H1 (cell line): ENCODE measurements around the gene SFMBT2. TPM values are rescaled to one million over a fixed set of nuclear protein-coding genes. Genes with fewer than 3 reads are reported as not detected.

Source experiments
- CTCF ChIA-PET: fragments of 300-600 bp; sonication (Branson Sonifier 250); formaldehyde crosslinking; loops from one replicate; lab custom pipeline; 2021; ENCODE audit not compliant: partially characterized antibody; lab: Charles Lee
- POLR2A ChIA-PET: fragments of 300-600 bp; sonication (Branson Sonifier 250); formaldehyde crosslinking; loops from one replicate; lab custom pipeline; 2021; ENCODE audit warnings: inconsistent platforms; ENCODE audit not compliant: partially characterized antibody; lab: Charles Lee
- DNase-seq, 2 experiments: peaks; one replicate each; pipeline versions ENCODE4 v3.0.0 to v3.0.0-alpha.2; 2010 to 2022; ENCODE audit warnings: low spot score in 2 of 2, low read depth in 1 of 2, mixed read lengths in 1 of 2
- FAIRE-seq: peaks from 2 replicates; lab custom pipeline; 2011; peaks lifted over from hg19 to GRCh38; lab: Jason Lieb, UNC
- H2AFZ ChIP-seq: 2 replicates; pipeline ENCODE4 v1.8.1; 2012; ENCODE audit warnings: low read length, inconsistent platforms
- H2AK5ac ChIP-seq: 2 replicates; pipeline ENCODE4 v1.6.1; 2013; ENCODE audit warnings: low read depth, low read length
- H2BK120ac ChIP-seq: replicated peaks from 2 replicates; pipeline ENCODE3; 2013; ENCODE audit warnings: low read depth, low read length, inconsistent platforms
- H2BK12ac ChIP-seq: 2 replicates; pipeline ENCODE4 v1.6.1; 2013; ENCODE audit warnings: low read depth, low read length
- H2BK15ac ChIP-seq: 2 replicates; pipeline ENCODE4 v1.6.1; 2013; ENCODE audit warnings: low read length
- H2BK20ac ChIP-seq: 2 replicates; pipeline ENCODE4 v1.6.1; 2013; ENCODE audit warnings: low read length
- H2BK5ac ChIP-seq: 2 replicates; pipeline ENCODE4 v1.6.1; 2013; ENCODE audit warnings: low read depth, low read length
- H3K14ac ChIP-seq: 2 replicates; pipeline ENCODE4 v1.6.1; 2013; ENCODE audit warnings: inconsistent platforms; ENCODE audit not compliant: insufficient read length
- H3K18ac ChIP-seq: 2 replicates; pipeline ENCODE4 v1.6.1; 2013; ENCODE audit warnings: low read length; ENCODE audit errors: extremely low read depth
- H3K23ac ChIP-seq: 2 replicates; pipeline ENCODE4 v1.6.1; 2013; ENCODE audit warnings: inconsistent platforms; ENCODE audit not compliant: insufficient read length
- H3K23me2 ChIP-seq: 2 replicates; pipeline ENCODE4 v1.6.1; 2013; ENCODE audit warnings: low read depth, low read length
- H3K27ac ChIP-seq: 2 replicates; pipeline ENCODE4 v1.6.1; 2011; ENCODE audit warnings: low read depth, low read length, inconsistent platforms
- H3K27me3 ChIP-seq, 4 experiments: replicated peaks in 1 of 4; 1 replicate in 1 of 4; 2 replicates in 3 of 4; pipeline versions ENCODE4 v1.6.1 to v1.8.1; 2011 to 2013; ENCODE audit warnings: low read length in 3 of 4, mild to moderate bottlenecking in 3 of 4, inconsistent platforms in 2 of 4, mixed read lengths in 2 of 4, moderate library complexity in 1 of 4; ENCODE audit not compliant: control insufficient read depth in 3 of 4, insufficient read depth in 3 of 4; ENCODE audit errors: extremely low read depth in 1 of 4
- H3K36me3 ChIP-seq, 4 experiments: 2 replicates each; pipeline versions ENCODE4 v1.6.1 to v1.8.1; 2011 to 2013; ENCODE audit warnings: mild to moderate bottlenecking in 4 of 4, low read length in 3 of 4, moderate library complexity in 2 of 4, control low read depth in 1 of 4, inconsistent platforms in 1 of 4; ENCODE audit not compliant: insufficient read depth in 4 of 4, control insufficient read depth in 2 of 4
- H3K4ac ChIP-seq: replicated peaks from 2 replicates; pipeline ENCODE3; 2013; ENCODE audit warnings: low read length, low read depth, mixed read lengths, inconsistent platforms; ENCODE audit not compliant: insufficient read length
- H3K4me1 ChIP-seq, 4 experiments: replicated peaks in 1 of 4; 1 replicate in 1 of 4; 2 replicates in 3 of 4; pipeline versions ENCODE4 v1.6.1 to v1.8.1; 2011 to 2013; ENCODE audit warnings: low read length in 3 of 4, inconsistent platforms in 2 of 4, mixed read lengths in 1 of 4; ENCODE audit not compliant: insufficient read depth in 4 of 4, control insufficient read depth in 3 of 4
- H3K4me2 ChIP-seq, 2 experiments: 2 replicates each; pipeline versions ENCODE4 v1.6.1 to v1.8.1; 2011 to 2013; ENCODE audit warnings: low read depth in 2 of 2, low read length in 2 of 2, control low read depth in 1 of 2, inconsistent platforms in 1 of 2, mild to moderate bottlenecking in 1 of 2; ENCODE audit not compliant: insufficient read depth in 1 of 2
- H3K4me3 ChIP-seq, 4 experiments: fragments of 200-600, 300-600 bp in 1 of 4; sonication (generic), shearing (Covaris generic), sonication (Bioruptor Twin) in 1 of 4; 2 replicates each; pipeline versions ENCODE4 v1.5.1 to v1.8.1; 2011 to 2016; ENCODE audit warnings: low read length in 4 of 4, low read depth in 3 of 4, control low read depth in 2 of 4, inconsistent platforms in 2 of 4, mild to moderate bottlenecking in 2 of 4, mixed read lengths in 1 of 4, moderate library complexity in 1 of 4; ENCODE audit not compliant: insufficient read depth in 2 of 4; ENCODE audit errors: extremely low read depth in 1 of 4
- H3K56ac ChIP-seq: replicated peaks from 2 replicates; pipeline ENCODE3; 2013; ENCODE audit warnings: low read depth, mild to moderate bottlenecking, mixed read lengths, low read length, inconsistent platforms; ENCODE audit not compliant: insufficient read length
- H3K79me1 ChIP-seq: 2 replicates; pipeline ENCODE4 v1.6.1; 2013; ENCODE audit warnings: low read depth, low read length, control low read depth
- H3K79me2 ChIP-seq, 2 experiments: 2 replicates each; pipeline versions ENCODE4 v1.6.1 to v1.8.1; 2012 to 2013; ENCODE audit warnings: low read length in 2 of 2, mild to moderate bottlenecking in 2 of 2, inconsistent platforms in 1 of 2; ENCODE audit not compliant: insufficient read depth in 2 of 2, control insufficient read depth in 1 of 2
- H3K9ac ChIP-seq, 4 experiments: replicated peaks in 1 of 4; 1 replicate in 1 of 4; 2 replicates in 3 of 4; pipeline versions ENCODE4 v1.6.1 to v1.8.1; 2011 to 2013; ENCODE audit warnings: low read depth in 3 of 4, low read length in 3 of 4, control low read depth in 2 of 4, mild to moderate bottlenecking in 2 of 4, moderate library complexity in 2 of 4, inconsistent platforms in 1 of 4; ENCODE audit errors: extremely low read depth in 1 of 4
- H3K9me3 ChIP-seq, 2 experiments: 2 replicates each; pipeline versions ENCODE4 v1.6.1 to v1.8.1; 2012 to 2013; ENCODE audit warnings: mild to moderate bottlenecking in 2 of 2, moderate library complexity in 2 of 2, control low read depth in 1 of 2, inconsistent platforms in 1 of 2, low read depth in 1 of 2, low read length in 1 of 2, mixed read lengths in 1 of 2; ENCODE audit not compliant: insufficient read depth in 2 of 2
- H4K20me1 ChIP-seq, 2 experiments: replicated peaks in 1 of 2; 2 replicates each; pipeline versions ENCODE3 to v1.8.1; 2011 to 2013; ENCODE audit warnings: inconsistent platforms in 2 of 2, low read length in 2 of 2, mild to moderate bottlenecking in 1 of 2; ENCODE audit not compliant: insufficient read depth in 2 of 2, control insufficient read depth in 1 of 2
- H4K5ac ChIP-seq: 2 replicates; pipeline ENCODE4 v1.6.1; 2013; ENCODE audit warnings: low read length, low read depth, mixed read lengths, inconsistent platforms; ENCODE audit not compliant: insufficient read length
- H4K8ac ChIP-seq: 2 replicates; pipeline ENCODE4 v1.8.0; 2013; ENCODE audit warnings: mild to moderate bottlenecking, moderate library complexity, low read length, inconsistent platforms; ENCODE audit not compliant: insufficient read depth; ENCODE audit errors: extremely low read depth
- H4K91ac ChIP-seq: replicated peaks from 2 replicates; pipeline ENCODE3; 2013; ENCODE audit warnings: low read length, mixed read lengths, inconsistent platforms; ENCODE audit not compliant: insufficient read length
- BACH1 ChIP-seq: IDR thresholded peaks from 2 replicates; pipeline ENCODE4 v1.6.1; 2012; ENCODE audit warnings: low read length, improper control_type of control experiment
- GABPA ChIP-seq: IDR thresholded peaks from 2 replicates; pipeline ENCODE4 v1.6.1; 2011; ENCODE audit warnings: mild to moderate bottlenecking, low read length, moderate library complexity, borderline replicate concordance; ENCODE audit not compliant: insufficient read depth
- HDAC2 ChIP-seq, 2 experiments: fragments of 300-600 bp in 1 of 2; sonication (generic) in 1 of 2; IDR thresholded peaks; 2 replicates each; pipeline ENCODE4 v1.6.1; 2011 to 2012; ENCODE audit warnings: low read depth in 2 of 2, low read length in 2 of 2, mild to moderate bottlenecking in 2 of 2, moderate library complexity in 2 of 2, borderline replicate concordance in 1 of 2, inconsistent platforms in 1 of 2
- KDM4A ChIP-seq: IDR thresholded peaks from one replicate; pipeline ENCODE4 v1.7.1; 2012; ENCODE audit warnings: low read depth, mild to moderate bottlenecking, moderate library complexity, low read length, inconsistent platforms; ENCODE audit not compliant: severe bottlenecking
- SIN3A ChIP-seq, 2 experiments: IDR thresholded peaks in 1 of 2; conservative IDR thresholded peaks in 1 of 2; 2 replicates each; pipeline ENCODE4 v1.6.1; 2011 to 2012; ENCODE audit warnings: low read length in 2 of 2, improper control_type of control experiment in 1 of 2, low read depth in 1 of 2, mild to moderate bottlenecking in 1 of 2
- SIX5 ChIP-seq: IDR thresholded peaks from 2 replicates; pipeline ENCODE4 v1.6.1; 2011; ENCODE audit warnings: mild to moderate bottlenecking, low read depth, low read length
- SRF ChIP-seq: IDR thresholded peaks from 2 replicates; pipeline ENCODE4 v1.6.1; 2011; ENCODE audit warnings: mild to moderate bottlenecking, low read depth, low read length, moderate library complexity
- TAF7 ChIP-seq: optimal IDR thresholded peaks from 2 replicates; pipeline ENCODE3; 2011; ENCODE audit warnings: low read depth, mild to moderate bottlenecking, inconsistent platforms, low read length, moderate library complexity, borderline replicate concordance
- WGBS, 2 experiments: shearing (Covaris generic) in 1 of 2; methylation state at CpG; one replicate each; pipeline versions ENCODE4 v1.1.6 to v1.1.7; 2013 to 2015; ENCODE audit warnings: low lambda C conversion rate in 2 of 2, mixed read lengths in 2 of 2, inconsistent platforms in 1 of 2, low coverage in 1 of 2, missing lambda C conversion rate in 1 of 2; ENCODE audit not compliant: insufficient replicate concordance in 2 of 2, insufficient coverage in 1 of 2, insufficient read length in 1 of 2; ENCODE audit errors: extremely low coverage in 1 of 2, missing lambda C conversion rate in 1 of 2; 5-methylcytosine and 5-hydroxymethylcytosine counted together
- polyA plus RNA-seq, 7 experiments: library from polyadenylated mRNA; depleted of rRNA in 3 of 7; stranded (reverse) in 5 of 7; unstranded in 2 of 7; fragments of >200 nt in 5 of 7; fragments of 200-250 nt in 2 of 7; gene quantifications; 1 replicate in 5 of 7; 2 replicates in 1 of 7; 4 replicates in 1 of 7; pipeline versions ENCODE4 v1.2.1 to v1.2.3, GENCODE V29; 2011 to 2013; ENCODE audit warnings: missing spikeins in 2 of 7, mixed read lengths in 2 of 7
- total RNA-seq: library from RNA; stranded (reverse); fragmentation: NEBNext Ultra II Directional; extraction: Animal tissue kit (Norgen Biotek cat#: 25700); gene quantifications from 2 replicates; pipeline ENCODE4 v1.2.1, GENCODE V29; 2021
- TF ChIP-seq, protein P1 (sequence below): IDR thresholded peaks from 2 replicates; pipeline ENCODE4 v1.6.1; 2011; ENCODE audit warnings: low read depth, mild to moderate bottlenecking, low read length; ENCODE audit not compliant: insufficient read depth

The SFMBT2 gene
- total and polyA plus RNA-seq, 2 of the 8 experiments (the other 6 are each of a cell fraction or from before 2014, with no cell fraction given) = 2.9 to 11.0 TPM

- WGBS, 2 experiments = 93% methylated on average over 7 of the region's 7 CpGs; no CpG with 5 or more reads in 1 of the 2 experiments
- no peak for FAIRE-seq
- H3K36me3 ChIP-seq = no peaks in the 10 kb centered on the region
- TF ChIP-seq SIN3A (conservative IDR thresholded peaks at IDR 0.05 in 1 of 2, IDR thresholded peaks at IDR 0.05 in 1 of 2; ENCODE audit: low read depth in 1 of 2, low read length in 2 of 2) (no peak), KDM4A (no peak), TAF7 (no peak), BACH1 (no peak), HDAC2 (IDR thresholded peaks at IDR 0.05; ENCODE audit: borderline replicate concordance in 1 of 2, low read depth in 2 of 2, low read length in 2 of 2) (no peak), SRF (no peak), GABPA (no peak), SIX5 (no peak)
- TF ChIP-seq, protein P1, sequence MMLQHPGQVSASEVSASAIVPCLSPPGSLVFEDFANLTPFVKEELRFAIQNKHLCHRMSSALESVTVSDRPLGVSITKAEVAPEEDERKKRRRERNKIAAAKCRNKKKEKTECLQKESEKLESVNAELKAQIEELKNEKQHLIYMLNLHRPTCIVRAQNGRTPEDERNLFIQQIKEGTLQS = no peak
These were observed 146.5 kb downstream of the SFMBT2 start for GRCh38 chr10:7264313-7264756.

More at GRCh38 chr10:7264313-7264756, 146.5 kb downstream of the SFMBT2 start:
- Histone ChIP-seq H3K4ac (no peak overlapping the region), H2AFZ (no peak overlapping the region), H4K91ac (no peak overlapping the region), H3K79me1 (no peaks in the 10 kb centered on the region), H3K18ac (no peak overlapping the region), H2AK5ac (no peak overlapping the region), H3K4me2 (no peak overlapping the region), H3K27ac (no peak overlapping the region), H2BK12ac (no peak overlapping the region), H3K14ac (no peak overlapping the region), H4K20me1 (no peaks in the 10 kb centered on the region), H3K23me2 (no peaks in the 10 kb centered on the region), H3K23ac (no peak overlapping the region), H2BK20ac (no peak overlapping the region), H3K79me2 (no peaks in the 10 kb centered on the region), H3K56ac (no peak overlapping the region), H4K8ac (no peak overlapping the region), H3K4me1 (no peaks in the 10 kb centered on the region; a peak in 1 of 7 replicates), H3K4me3 (no peak overlapping the region), H3K9ac (no peak overlapping the region), H2BK5ac (no peak overlapping the region), H2BK120ac (no peak overlapping the region), H4K5ac (no peak overlapping the region), H3K27me3 (no peaks in the 10 kb centered on the region), H3K9me3 (no peaks in the 10 kb centered on the region), H2BK15ac (no peak overlapping the region)
- POLR2A ChIA-PET = no interaction called here
- CTCF ChIA-PET = interaction anchor here (0.7 to 0.9 kb wide), 2 partner anchors 37 to 157 kb away, joined by 3 read pairs; no protein-coding TSS in a partner anchor
- DNase-seq = no peak
